Hematopoietic multipotent progenitor cell treated with erythropoietin and hydrocortisone succinate and interleukin-3 and kit ligand, for 8 days (in vitro differentiated cells): ENCODE results near the gene ABCB10.

Experiments
- DNase-seq: peaks from one replicate; pipeline ENCODE4 v3.0.0-alpha.2; 2015

The ABCB10 gene

GRCh38 chr1:229470406-229471043 lies 88.0 kb downstream of the ABCB10 start:
- DNase-seq: no peak

- DNase-seq: no peak
These were observed 91.6 kb downstream of the ABCB10 start for GRCh38 chr1:229466887-229467286.
